Left lung (tissue), 10 donors: ENCODE results near the gene UBE2J2. TPM values are rescaled to one million over a fixed set of nuclear protein-coding genes. Genes with fewer than 3 reads are reported as not detected.
A peak's percentile ranks its signal among the peaks of the same experiment; 100 is the strongest.

ENCODE experiments used
- ATAC-seq: fragments of 200-7000 bp; cut with Tn5 transposase; one replicate; pipeline ENCODE4 v1.9.1; 2020; ENCODE audit warnings: moderate library complexity
- DNase-seq, 4 donors: peaks; one replicate each; pipeline ENCODE4 v3.0.0-alpha.2; 2013 to 2020
- H3K27ac ChIP-seq, 2 donors: fragments of 200-600 bp; sonication (generic) in 1 of 2; one replicate each; pipeline versions ENCODE4 v1.5.0 to v1.8.0; 2020 to 2021
- H3K27me3 ChIP-seq, 2 donors: fragments of 200-600 bp; sonication (generic) in 1 of 2; one replicate each; pipeline versions ENCODE4 v1.5.0 to v1.8.0; 2020 to 2021
- H3K36me3 ChIP-seq, 2 donors: fragments of 200-600 bp; sonication (generic) in 1 of 2; one replicate each; pipeline versions ENCODE4 v1.5.0 to v1.8.0; 2020 to 2021
- H3K4me1 ChIP-seq, 2 donors: fragments of 200-600 bp; one replicate each; pipeline ENCODE4 v1.8.0; 2021
- H3K4me3 ChIP-seq, 2 donors: fragments of 200-600 bp; sonication (generic) in 1 of 2; one replicate each; pipeline versions ENCODE4 v1.5.0 to v1.8.0; 2020 to 2021; ENCODE audit warnings: mild to moderate bottlenecking in 1 of 2
- H3K9me3 ChIP-seq, 2 donors: fragments of 200-600 bp; sonication (generic) in 1 of 2; one replicate each; pipeline versions ENCODE4 v1.5.0 to v1.8.0; 2020 to 2021
- intact Hi-C, 2 donors: fragments of 100-400 bp; cut with DNase I; formaldehyde crosslinking; loops; one replicate each; pipeline versions ENCODE4 v1.11.2 to v1.14.2; 2022
- polyA plus RNA-seq, 6 donors: library from polyadenylated mRNA; unstranded; fragments of 120-200 nt; gene quantifications; one replicate each; pipeline ENCODE4 v1.2.1, GENCODE V29; 2013; ENCODE audit not compliant: insufficient read length in 6 of 6
- total RNA-seq, 2 donors: library from RNA; stranded (reverse); fragmentation: NEBNext Ultra II Directional; extraction: Animal tissue kit (Norgen Biotek cat#: 25700); gene quantifications; one replicate each; pipeline ENCODE4 v1.2.1, GENCODE V29; 2021
- TF ChIP-seq, protein P1 (sequence below), 2 donors: fragments of 200-600 bp; sonication (generic) in 1 of 2; IDR thresholded peaks; one replicate each; pipeline versions ENCODE4 v1.5.0 to v1.8.0; 2021; ENCODE audit warnings: antibody characterized with exemption in 2 of 2
- donor health status: DM: no; HTN: yes; CAD: no.
- donor health status: DM: no; HTN: no; CAD: no.

Gene UBE2J2
- total and polyA plus RNA-seq, 8 donors = 42.8 to 68.6 (median 52.1) TPM

DNA sequence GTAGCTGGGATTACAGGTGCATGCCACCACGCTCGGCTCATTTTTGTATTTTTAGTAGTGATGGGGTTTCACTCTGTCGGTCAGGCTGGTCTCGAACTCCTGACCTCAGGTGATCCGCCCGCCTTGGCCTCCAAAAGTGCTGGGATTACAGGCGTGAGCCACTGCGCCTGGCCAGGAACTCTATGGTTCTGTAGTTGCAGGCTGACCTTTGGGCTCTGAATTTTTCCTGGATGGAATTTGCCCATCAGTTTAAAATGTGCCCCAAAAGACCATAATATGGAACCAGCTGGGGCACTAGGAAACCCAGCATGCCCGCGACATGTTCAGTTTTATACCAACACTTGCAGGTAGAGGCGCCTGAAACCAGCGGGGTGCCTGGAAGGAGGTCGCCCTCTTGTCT is 5.0 kb upstream of the UBE2J2 start:
- Histone ChIP-seq H3K27me3 (peaks cover 0 to 7% of the 10 kb centered on the region in 2 donors), H3K27ac (no peak overlapping the region), H3K36me3 (no peaks in the 10 kb centered on the region), H3K4me3 (no peak overlapping the region), H3K4me1 (peaks cover 5 to 8% of the 10 kb centered on the region in 2 donors), H3K9me3 (no peaks in the 10 kb centered on the region)
- DNase-seq (no peak), ATAC-seq (no peak)
- TF ChIP-seq, protein P1, sequence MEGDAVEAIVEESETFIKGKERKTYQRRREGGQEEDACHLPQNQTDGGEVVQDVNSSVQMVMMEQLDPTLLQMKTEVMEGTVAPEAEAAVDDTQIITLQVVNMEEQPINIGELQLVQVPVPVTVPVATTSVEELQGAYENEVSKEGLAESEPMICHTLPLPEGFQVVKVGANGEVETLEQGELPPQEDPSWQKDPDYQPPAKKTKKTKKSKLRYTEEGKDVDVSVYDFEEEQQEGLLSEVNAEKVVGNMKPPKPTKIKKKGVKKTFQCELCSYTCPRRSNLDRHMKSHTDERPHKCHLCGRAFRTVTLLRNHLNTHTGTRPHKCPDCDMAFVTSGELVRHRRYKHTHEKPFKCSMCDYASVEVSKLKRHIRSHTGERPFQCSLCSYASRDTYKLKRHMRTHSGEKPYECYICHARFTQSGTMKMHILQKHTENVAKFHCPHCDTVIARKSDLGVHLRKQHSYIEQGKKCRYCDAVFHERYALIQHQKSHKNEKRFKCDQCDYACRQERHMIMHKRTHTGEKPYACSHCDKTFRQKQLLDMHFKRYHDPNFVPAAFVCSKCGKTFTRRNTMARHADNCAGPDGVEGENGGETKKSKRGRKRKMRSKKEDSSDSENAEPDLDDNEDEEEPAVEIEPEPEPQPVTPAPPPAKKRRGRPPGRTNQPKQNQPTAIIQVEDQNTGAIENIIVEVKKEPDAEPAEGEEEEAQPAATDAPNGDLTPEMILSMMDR (IDR thresholded peaks at IDR 0.05) = no peak
- intact Hi-C loops = no loop called here

DNA sequence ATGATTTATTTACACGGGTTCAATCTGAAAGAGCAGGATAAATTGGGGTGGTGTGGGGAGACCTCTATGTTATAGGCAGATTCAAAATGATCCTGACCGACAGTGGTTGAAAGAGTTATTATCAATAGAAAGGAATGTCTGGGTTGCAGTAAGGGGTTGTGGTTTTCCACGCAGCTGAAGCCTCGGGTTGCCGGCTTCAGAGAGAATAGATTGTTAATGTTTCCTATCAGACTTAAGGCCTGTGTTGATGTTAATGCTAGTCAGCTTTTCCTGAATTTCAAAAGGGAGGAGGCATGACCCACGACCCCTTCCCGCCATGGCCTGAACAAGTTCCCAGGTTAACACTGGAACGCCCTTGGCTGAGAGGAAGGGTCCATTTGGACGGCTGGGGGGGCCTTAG is 2.2 kb upstream of the UBE2J2 start:
- no peak overlapping the region for H3K4me3 ChIP-seq
- H3K9me3 ChIP-seq = no peaks in the 10 kb centered on the region
- no peak for ATAC-seq
- TF ChIP-seq, protein P1 (IDR thresholded peaks at IDR 0.05) = no peak
- H3K4me1 ChIP-seq = peaks cover 22 to 31% of the 10 kb centered on the region in 2 donors
- intact Hi-C loops = no loop called here
- DNase-seq = no peak
- H3K27me3 ChIP-seq = no peaks in the 10 kb centered on the region
- H3K27ac ChIP-seq = no peak overlapping the region
- no peaks in the 10 kb centered on the region for H3K36me3 ChIP-seq

DNA sequence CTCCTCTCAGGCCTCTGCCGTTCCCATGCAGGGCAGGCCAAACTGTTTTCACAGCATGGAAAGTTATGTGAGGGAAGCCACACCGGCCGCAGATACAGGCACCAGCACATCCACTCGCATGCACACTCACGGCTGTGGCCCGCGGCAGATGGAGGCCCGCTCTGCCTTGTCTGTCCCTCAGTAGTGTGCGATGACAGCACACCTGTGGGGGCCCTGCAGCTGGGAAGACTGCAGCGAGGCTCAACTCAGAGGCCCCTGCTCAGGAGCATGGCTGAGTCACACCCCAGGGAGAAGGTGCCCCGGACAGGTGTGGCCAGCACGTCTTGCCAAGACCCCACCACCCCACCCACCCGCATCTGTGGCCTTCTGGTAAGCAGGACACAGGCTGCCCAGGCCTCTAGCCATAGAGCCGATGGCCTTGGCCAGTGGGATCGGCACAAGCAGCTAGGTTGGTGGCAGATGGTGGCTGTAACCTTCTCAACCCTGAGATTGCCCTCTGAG is 1.3 kb upstream of the UBE2J2 start:
- Histone ChIP-seq H3K27me3 (no peaks in the 10 kb centered on the region), H3K27ac (no peak overlapping the region), H3K36me3 (no peaks in the 10 kb centered on the region), H3K9me3 (no peaks in the 10 kb centered on the region), H3K4me3 (peak overlapping the region in 1 of 2 donors; percentile 94), H3K4me1 (peaks cover 22 to 38% of the 10 kb centered on the region in 2 donors)
- ATAC-seq (no peak), DNase-seq (no peak)
- TF ChIP-seq, protein P1 (IDR thresholded peaks at IDR 0.05) = no peak
- intact Hi-C loops = no loop called here

DNA sequence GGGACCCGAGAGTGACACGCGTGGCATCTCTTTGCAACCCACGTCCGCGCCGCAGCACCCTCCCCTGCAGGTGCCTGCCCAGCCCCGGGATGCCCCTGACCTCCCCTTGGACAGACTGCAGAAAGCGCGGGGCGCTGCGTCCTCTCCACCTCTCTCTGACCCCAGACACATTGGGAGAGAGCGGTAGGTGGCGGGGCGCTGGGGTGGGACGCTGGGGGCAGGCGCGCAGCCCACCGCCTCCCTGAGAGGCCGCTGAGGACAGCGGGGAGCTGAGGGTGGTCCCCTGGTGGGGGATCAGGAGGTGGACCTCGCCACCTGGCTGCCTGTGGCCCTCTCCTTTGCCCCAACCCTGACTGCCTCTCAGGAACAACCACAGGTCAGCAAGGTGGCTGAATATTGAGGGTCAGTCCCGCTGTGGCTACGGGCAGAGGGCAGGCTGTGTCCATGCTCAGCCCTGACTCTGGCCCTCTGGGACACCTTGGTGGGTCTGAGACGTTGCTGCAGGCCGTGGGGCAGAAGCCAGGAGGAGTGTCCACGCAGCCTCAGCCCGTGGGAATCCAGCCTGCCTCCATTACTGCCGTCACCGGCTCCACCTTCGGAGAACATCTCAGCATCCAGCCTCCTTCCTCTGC is 761 bp upstream of the UBE2J2 start:
- Histone ChIP-seq H3K4me1 (peaks cover 22 to 41% of the 10 kb centered on the region in 2 donors), H3K9me3 (no peaks in the 10 kb centered on the region), H3K27ac (peak overlapping the region; percentile 39 to 80), H3K4me3 (peak overlapping the region; percentile 83 to 94), H3K36me3 (no peaks in the 10 kb centered on the region), H3K27me3 (no peaks in the 10 kb centered on the region)
- DNase-seq (no peak), ATAC-seq (no peak)
- intact Hi-C loops = no loop called here
- TF ChIP-seq, protein P1 (IDR thresholded peaks at IDR 0.05) = no peak

DNA sequence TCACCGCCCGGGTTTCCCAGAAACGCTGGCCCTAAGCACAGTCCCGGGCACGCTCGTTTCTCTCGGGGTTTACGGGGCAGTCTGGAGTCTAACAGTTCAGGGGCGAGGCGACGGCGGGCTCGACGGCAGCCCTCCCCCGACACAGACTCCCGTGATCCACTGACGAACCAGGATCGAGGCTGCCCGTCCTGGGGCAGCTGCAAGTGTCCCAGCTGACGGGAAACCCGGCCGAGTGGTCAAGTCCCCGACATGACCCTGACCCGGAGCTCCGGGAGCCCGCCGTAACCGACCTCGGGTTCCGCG is 494 bp downstream of the UBE2J2 start:
- TF ChIP-seq, protein P1 (IDR thresholded peaks at IDR 0.05) = no peak
- intact Hi-C loops = no loop called here
- Histone ChIP-seq H3K27ac (peak overlapping the region; percentile 56 to 80), H3K4me3 (peak overlapping the region; percentile 83 to 94), H3K4me1 (peaks cover 22 to 41% of the 10 kb centered on the region in 2 donors), H3K9me3 (no peaks in the 10 kb centered on the region), H3K36me3 (peaks cover 0 to 8% of the 10 kb centered on the region in 2 donors), H3K27me3 (no peaks in the 10 kb centered on the region)
- ATAC-seq (no peak), DNase-seq (no peak)
